Activated naive CD4-positive, alpha-beta T cell treated with anti-CD3 and anti-CD28 coated beads, Interleukin-2, amount 50 U/mL, for 72 hours (primary cell): ENCODE measurements around the gene KCNK16. TPM values are rescaled to one million over a fixed set of nuclear protein-coding genes. Genes with fewer than 3 reads are reported as not detected.

ENCODE experiments used
- ATAC-seq, 2 donors: fragments of 150-1000 bp; cut with Tn5 transposase; 2 replicates each; pipeline ENCODE4 v1.10.0; 2021; ENCODE audit warnings: mild to moderate bottlenecking in 2 of 2, moderate library complexity in 2 of 2
- DNase-seq, 2 donors: peaks; one replicate each; pipeline ENCODE4 v3.0.0; 2021 to 2022; ENCODE audit warnings: low spot score in 2 of 2
- H3K27ac Mint-ChIP-seq, 2 donors: one replicate each; pipeline ENCODE4 v1.8.0; 2022; ENCODE audit warnings: mild to moderate bottlenecking in 2 of 2, mixed read lengths in 2 of 2
- H3K36me3 Mint-ChIP-seq, 2 donors: one replicate each; pipeline ENCODE4 v1.8.0; 2022; ENCODE audit warnings: mixed read lengths in 2 of 2
- H3K9me3 Mint-ChIP-seq, 2 donors: one replicate each; pipeline ENCODE4 v1.8.0; 2022; ENCODE audit warnings: mixed read lengths in 2 of 2
- total RNA-seq, 2 donors: library from RNA; stranded (reverse); gene quantifications; one replicate each; pipeline ENCODE4 v1.2.3, GENCODE V29; 2022

Gene KCNK16
- not detected for total RNA-seq

GRCh38 chr6:39322306-39322850 lies at the start of gene KCNK16:
Gene KCNK16 (minus strand): TSS chr6:39322702. CDS start chr6:39322540, 162 bp downstream.
- DNase-seq (no peak), ATAC-seq (no peak)
- Mint-ChIP-seq H3K36me3 (no peaks in the 10 kb centered on the region), H3K9me3 (no peaks in the 10 kb centered on the region), H3K27ac (no peak within 1 kb of the TSS)

- DNase-seq (no peak), ATAC-seq (no peak)
- no peaks in the 10 kb centered on the region for H3K36me3 Mint-ChIP-seq
- no peaks in the 10 kb centered on the region for H3K9me3 Mint-ChIP-seq
- no peak overlapping the region for H3K27ac Mint-ChIP-seq
Observed at GRCh38 chr6:39370390-39370789, 47.9 kb upstream of the KCNK16 start.

- no peak for ATAC-seq
- Mint-ChIP-seq H3K36me3 (no peaks in the 10 kb centered on the region), H3K27ac (no peak overlapping the region), H3K9me3 (no peaks in the 10 kb centered on the region)
- DNase-seq: no peak
Observed at GRCh38 chr6:39369987-39370386, 47.5 kb upstream of the KCNK16 start.

- DNase-seq (no peak), ATAC-seq (no peak)
- no peak overlapping the region for H3K27ac Mint-ChIP-seq
Observed at GRCh38 chr6:39367700-39368099, 45.2 kb upstream of the KCNK16 start.

GRCh38 chr6:39366931-39367618 lies 44.6 kb upstream of the KCNK16 start:
- DNase-seq: no peak
- no peak for ATAC-seq
- H3K9me3 Mint-ChIP-seq: no peaks in the 10 kb centered on the region
- no peaks in the 10 kb centered on the region for H3K36me3 Mint-ChIP-seq
- no peak overlapping the region for H3K27ac Mint-ChIP-seq

More at GRCh38 chr6:39367700-39368099, 45.2 kb upstream of the KCNK16 start:
- H3K9me3 Mint-ChIP-seq: no peaks in the 10 kb centered on the region
- no peaks in the 10 kb centered on the region for H3K36me3 Mint-ChIP-seq

- Mint-ChIP-seq H3K9me3 (no peaks in the 10 kb centered on the region), H3K27ac (no peak overlapping the region), H3K36me3 (no peaks in the 10 kb centered on the region)
- no peak for DNase-seq
- no peak for ATAC-seq
Observed at GRCh38 chr6:39365281-39366074, 43.0 kb upstream of the KCNK16 start.

GRCh38 chr6:39363280-39363679 lies 40.8 kb upstream of the KCNK16 start:
- no peaks in the 10 kb centered on the region for H3K36me3 Mint-ChIP-seq
- H3K27ac Mint-ChIP-seq: no peak overlapping the region
- ATAC-seq (no peak), DNase-seq (no peak)
- H3K9me3 Mint-ChIP-seq: no peaks in the 10 kb centered on the region

- no peak for ATAC-seq
- H3K36me3 Mint-ChIP-seq: no peaks in the 10 kb centered on the region
Observed at GRCh38 chr6:39362487-39362865, 40.0 kb upstream of the KCNK16 start.

GRCh38 chr6:39361657-39362486 lies 39.4 kb upstream of the KCNK16 start:
- no peaks in the 10 kb centered on the region for H3K9me3 Mint-ChIP-seq
- H3K36me3 Mint-ChIP-seq: no peaks in the 10 kb centered on the region
- H3K27ac Mint-ChIP-seq: no peak overlapping the region
- ATAC-seq: peak; percentile 70 to 77
- DNase-seq: peak in 1 of 2 donors; percentile 60

More at GRCh38 chr6:39362487-39362865, 40.0 kb upstream of the KCNK16 start:
- no peak overlapping the region for H3K27ac Mint-ChIP-seq
- no peak for DNase-seq
- H3K9me3 Mint-ChIP-seq: no peaks in the 10 kb centered on the region

GRCh38 chr6:39360378-39360777 lies 37.9 kb upstream of the KCNK16 start:
- DNase-seq (no peak), ATAC-seq (no peak)
- Mint-ChIP-seq H3K9me3 (no peaks in the 10 kb centered on the region), H3K27ac (no peak overlapping the region), H3K36me3 (no peaks in the 10 kb centered on the region)

GRCh38 chr6:39357998-39358686 lies 35.6 kb upstream of the KCNK16 start:
- H3K27ac Mint-ChIP-seq: no peak overlapping the region
- DNase-seq (no peak), ATAC-seq (no peak)
- H3K9me3 Mint-ChIP-seq: no peaks in the 10 kb centered on the region
- no peaks in the 10 kb centered on the region for H3K36me3 Mint-ChIP-seq

- DNase-seq: no peak
- Mint-ChIP-seq H3K36me3 (no peaks in the 10 kb centered on the region), H3K9me3 (no peaks in the 10 kb centered on the region), H3K27ac (no peak overlapping the region)
- no peak for ATAC-seq
Observed at GRCh38 chr6:39353698-39354315, 31.3 kb upstream of the KCNK16 start.

GRCh38 chr6:39350723-39351505 lies 28.4 kb upstream of the KCNK16 start:
- DNase-seq (no peak), ATAC-seq (no peak)
- no peaks in the 10 kb centered on the region for H3K36me3 Mint-ChIP-seq

GRCh38 chr6:39348740-39349139 lies 26.2 kb upstream of the KCNK16 start:
- DNase-seq (no peak), ATAC-seq (no peak)
- no peaks in the 10 kb centered on the region for H3K36me3 Mint-ChIP-seq

More at GRCh38 chr6:39350723-39351505, 28.4 kb upstream of the KCNK16 start:
- Mint-ChIP-seq H3K9me3 (no peaks in the 10 kb centered on the region), H3K27ac (no peak overlapping the region)

GRCh38 chr6:39347906-39348585 lies 25.5 kb upstream of the KCNK16 start:
- no peaks in the 10 kb centered on the region for H3K9me3 Mint-ChIP-seq
- H3K36me3 Mint-ChIP-seq: no peaks in the 10 kb centered on the region
- DNase-seq: peak in 1 of 2 donors; percentile 70

More at GRCh38 chr6:39348740-39349139, 26.2 kb upstream of the KCNK16 start:
- H3K9me3 Mint-ChIP-seq: no peaks in the 10 kb centered on the region
- H3K27ac Mint-ChIP-seq: no peak overlapping the region

More at GRCh38 chr6:39347906-39348585, 25.5 kb upstream of the KCNK16 start:
- no peak overlapping the region for H3K27ac Mint-ChIP-seq
- ATAC-seq: peak; percentile 66 to 72
